SKM-1 (cell line): Measurements from ENCODE around the gene PTPRE.

ENCODE experiments used
- DNase-seq: peaks from one replicate; lab custom pipeline; 2025; ENCODE audit not compliant: unreplicated experiment; lab: John Stamatoyannopoulos, UW

PTPRE gene

GRCh38 chr10:128043259-128044045 is 136.5 kb downstream of the PTPRE start:
- DNase-seq: no peak

GRCh38 chr10:128044186-128044585 is 137.3 kb downstream of the PTPRE start:
- DNase-seq: no peak

GRCh38 chr10:128044961-128045832 is 138.3 kb downstream of the PTPRE start:
- DNase-seq: no peak

- no peak for DNase-seq
Observed at GRCh38 chr10:128045833-128046120, 138.9 kb downstream of the PTPRE start.

GRCh38 chr10:128046156-128046952 is 139.5 kb downstream of the PTPRE start:
- no peak for DNase-seq

- DNase-seq: no peak
Observed at GRCh38 chr10:128046953-128047290, 140.0 kb downstream of the PTPRE start.

- peak; percentile 75 for DNase-seq
Observed at GRCh38 chr10:128047351-128047750, 140.4 kb downstream of the PTPRE start.

- DNase-seq: peak; percentile 44
Observed at GRCh38 chr10:128047991-128048818, 141.3 kb downstream of the PTPRE start.

GRCh38 chr10:128048819-128049210 is 141.9 kb downstream of the PTPRE start:
- DNase-seq: no peak

- DNase-seq: peak; percentile 27
Observed at GRCh38 chr10:128049226-128050120, 142.6 kb downstream of the PTPRE start.

- DNase-seq: no peak
Observed at GRCh38 chr10:128050121-128050516, 143.2 kb downstream of the PTPRE start.

GRCh38 chr10:128050936-128051335 is 144.0 kb downstream of the PTPRE start:
- DNase-seq: peak; percentile 76

- DNase-seq: no peak
Observed at GRCh38 chr10:128051548-128051947, 144.6 kb downstream of the PTPRE start.

- DNase-seq: no peak
Observed at GRCh38 chr10:128052696-128053095, 145.8 kb downstream of the PTPRE start.

GRCh38 chr10:128053356-128053755 is 146.5 kb downstream of the PTPRE start:
- DNase-seq: no peak

- DNase-seq: peak; percentile 91
Observed at GRCh38 chr10:128054163-128054970, 147.5 kb downstream of the PTPRE start.

- DNase-seq: no peak
Observed at GRCh38 chr10:128055061-128055868, 148.4 kb downstream of the PTPRE start.
